Measurements from ENCODE around the gene TPST1. TPM values are rescaled to one million over a fixed set of nuclear protein-coding genes. Genes with fewer than 3 reads are reported as not detected.
A peak's percentile ranks its signal among the peaks of the same experiment; 100 is the strongest.

Gene TPST1
- total and polyA plus RNA-seq, 9 of the 15 experiments (the other 6 are each of a cell fraction or from before 2014, with no cell fraction given), result 0.15 to 2.2 (median 0.53) TPM

GRCh38 chr7:66188645-66189044 is 16.5 kb upstream of the TPST1 start (continued):
- TF ChIP-seq DACH1 (IDR thresholded peaks at IDR 0.05; ENCODE audit: partially characterized antibody), result peak; percentile 92
- no peak for TF ChIP-seq ILF3 (IDR thresholded peaks at IDR 0.05; ENCODE audit: borderline replicate concordance)
- no peak for TF ChIP-seq THRA (IDR thresholded peaks at IDR 0.05)
- no peak for TF ChIP-seq ZNF23 (CRISPR knock-in tag; IDR thresholded peaks at IDR 0.05)
- TF ChIP-seq E2F6 (IDR thresholded peaks at IDR 0.05; ENCODE audit: borderline replicate concordance in 1 of 2, extremely low read depth in 1 of 2, insufficient read depth in 1 of 2, insufficient read length in 1 of 2, low read depth in 1 of 2, low read length in 1 of 2, poor library complexity in 1 of 2, severe bottlenecking in 1 of 2), result no peak
- TF ChIP-seq KAT2B (IDR thresholded peaks at IDR 0.05; ENCODE audit: low read depth, low read length), result no peak
- no peak for TF ChIP-seq E2F3 (CRISPR knock-in tag; IDR thresholded peaks at IDR 0.05)
- no peak for TF ChIP-seq CBX5 (IDR thresholded peaks at IDR 0.05; ENCODE audit: borderline replicate concordance, low read depth)
- no peak for TF ChIP-seq ZNF551 (CRISPR knock-in tag; IDR thresholded peaks at IDR 0.05)
- TF ChIP-seq TRIM25 (IDR thresholded peaks at IDR 0.05; ENCODE audit: borderline replicate concordance), result no peak
- no peak for TF ChIP-seq ETS1 (conservative IDR thresholded peaks at IDR 0.05; ENCODE audit: control insufficient read depth, low read depth, low read length)
- 0 out of 2 replicates have a peak, but pooled peaks have one; percentile 12 for TF ChIP-seq ARID1B (IDR thresholded peaks at IDR 0.05)
- TF ChIP-seq BCOR (IDR thresholded peaks at IDR 0.05), result 0 out of 2 replicates have a peak, but pooled peaks have one; percentile 20
- TF ChIP-seq PRDM10 (IDR thresholded peaks at IDR 0.05; ENCODE audit: partially characterized antibody), result no peak
- TF ChIP-seq BRD9 (IDR thresholded peaks at IDR 0.05; ENCODE audit: low read depth, partially characterized antibody), result no peak
- peak; percentile 58 for TF ChIP-seq CREBBP (IDR thresholded peaks at IDR 0.05; ENCODE audit: low read depth, low read length)
- no peak for TF ChIP-seq CGGBP1 (CRISPR knock-in tag; IDR thresholded peaks at IDR 0.05)
- no peak for TF ChIP-seq E2F4 (CRISPR knock-in tag; IDR thresholded peaks at IDR 0.05; ENCODE audit: low read depth)

All from K562 (cell line).